Activated CD4-positive, CD25-positive, alpha-beta regulatory T cell treated with anti-CD3 and anti-CD28 coated beads, Interleukin-2, amount 50 U/mL, for 24 hours (primary cell): Measurements from ENCODE around the gene C3orf62.
A peak's percentile ranks its signal among the peaks of the same experiment; 100 is the strongest.
"Not testable (repeated sequence)": the region's sequence is repeated elsewhere in the genome, so short reads cannot be mapped to it uniquely, and the experiment has no call there.

Experiments
- ATAC-seq, 2 donors: fragments of 150-1000 bp; cut with Tn5 transposase; one replicate each; pipeline ENCODE4 v1.10.0; 2021; ENCODE audit warnings: mild to moderate bottlenecking in 1 of 2, moderate library complexity in 1 of 2

C3orf62 gene

GRCh38 chr3:49266410-49267095 lies 10.5 kb downstream of the C3orf62 start:
- ATAC-seq: no peak

- ATAC-seq: no peak
These were observed 11.2 kb downstream of the C3orf62 start for GRCh38 chr3:49265661-49266386.

GRCh38 chr3:49263159-49263889 lies 13.7 kb downstream of the C3orf62 start:
- ATAC-seq: no peak

- ATAC-seq: peak in 1 of 2 donors; percentile 36
These were observed 16.2 kb downstream of the C3orf62 start for GRCh38 chr3:49260806-49261324.

GRCh38 chr3:49257187-49257586 lies 19.8 kb downstream of the C3orf62 start:
- no peak for ATAC-seq

GRCh38 chr3:49255718-49256511 lies 21.1 kb downstream of the C3orf62 start:
- no peak for ATAC-seq

- ATAC-seq: no peak
These were observed 21.9 kb downstream of the C3orf62 start for GRCh38 chr3:49255112-49255511.

- no peak for ATAC-seq
These were observed 23.5 kb downstream of the C3orf62 start for GRCh38 chr3:49253512-49253911.

GRCh38 chr3:49248840-49249227 lies 28.2 kb downstream of the C3orf62 start:
- no peak for ATAC-seq

- peak in 1 of 2 donors; percentile 27 for ATAC-seq
These were observed 32.3 kb downstream of the C3orf62 start for GRCh38 chr3:49244581-49245205.

- ATAC-seq: not testable (repeated sequence)
These were observed 36.9 kb downstream of the C3orf62 start for GRCh38 chr3:49240091-49240490.

- peak in 1 of 2 donors; percentile 20 for ATAC-seq
These were observed 38.5 kb downstream of the C3orf62 start for GRCh38 chr3:49238274-49239127.

GRCh38 chr3:49237344-49237743 lies 39.7 kb downstream of the C3orf62 start:
- no peak for ATAC-seq

GRCh38 chr3:49236226-49236625 lies 40.8 kb downstream of the C3orf62 start:
- ATAC-seq: no peak

- not testable (repeated sequence) for ATAC-seq
These were observed 48.2 kb downstream of the C3orf62 start for GRCh38 chr3:49228817-49229216.

- no peak for ATAC-seq
These were observed 55.0 kb downstream of the C3orf62 start for GRCh38 chr3:49222002-49222401.

GRCh38 chr3:49220985-49221563 lies 56.0 kb downstream of the C3orf62 start:
- not testable (repeated sequence) for ATAC-seq

- no peak for ATAC-seq
These were observed 57.9 kb downstream of the C3orf62 start for GRCh38 chr3:49219132-49219531.
